Duodenal mucosa (tissue), 2 donors: ENCODE results near the gene TSR3.
A peak's percentile ranks its signal among the peaks of the same experiment; 100 is the strongest.

Source experiments
- H3K27ac ChIP-seq: one replicate; pipeline ENCODE4 v1.7.0; 2013; ENCODE audit warnings: low read depth, low read length
- H3K27me3 ChIP-seq, 2 donors: one replicate each; pipeline ENCODE4 v1.7.0; 2013; ENCODE audit warnings: low read length in 2 of 2, control low read depth in 1 of 2; ENCODE audit not compliant: insufficient read depth in 2 of 2, control insufficient read depth in 1 of 2
- H3K36me3 ChIP-seq, 2 donors: one replicate each; pipeline ENCODE4 v1.7.0; 2013; ENCODE audit warnings: low read length in 2 of 2, control low read depth in 1 of 2; ENCODE audit not compliant: insufficient read depth in 2 of 2, control insufficient read depth in 1 of 2
- H3K4me1 ChIP-seq, 2 donors: one replicate each; pipeline ENCODE4 v1.7.0; 2013; ENCODE audit warnings: low read length in 2 of 2, control low read depth in 1 of 2; ENCODE audit not compliant: insufficient read depth in 2 of 2, control insufficient read depth in 1 of 2
- H3K4me3 ChIP-seq, 2 donors: one replicate each; pipeline ENCODE4 v1.7.0; 2013; ENCODE audit warnings: low read length in 2 of 2, low read depth in 1 of 2
- H3K9ac ChIP-seq, 2 donors: one replicate each; pipeline ENCODE4 v1.7.0; 2013; ENCODE audit warnings: low read length in 2 of 2, low read depth in 1 of 2
- H3K9me3 ChIP-seq, 2 donors: one replicate each; pipeline ENCODE4 v1.7.0; 2013; ENCODE audit warnings: low read length in 2 of 2, control low read depth in 1 of 2; ENCODE audit not compliant: control insufficient read depth in 1 of 2

Gene TSR3

DNA sequence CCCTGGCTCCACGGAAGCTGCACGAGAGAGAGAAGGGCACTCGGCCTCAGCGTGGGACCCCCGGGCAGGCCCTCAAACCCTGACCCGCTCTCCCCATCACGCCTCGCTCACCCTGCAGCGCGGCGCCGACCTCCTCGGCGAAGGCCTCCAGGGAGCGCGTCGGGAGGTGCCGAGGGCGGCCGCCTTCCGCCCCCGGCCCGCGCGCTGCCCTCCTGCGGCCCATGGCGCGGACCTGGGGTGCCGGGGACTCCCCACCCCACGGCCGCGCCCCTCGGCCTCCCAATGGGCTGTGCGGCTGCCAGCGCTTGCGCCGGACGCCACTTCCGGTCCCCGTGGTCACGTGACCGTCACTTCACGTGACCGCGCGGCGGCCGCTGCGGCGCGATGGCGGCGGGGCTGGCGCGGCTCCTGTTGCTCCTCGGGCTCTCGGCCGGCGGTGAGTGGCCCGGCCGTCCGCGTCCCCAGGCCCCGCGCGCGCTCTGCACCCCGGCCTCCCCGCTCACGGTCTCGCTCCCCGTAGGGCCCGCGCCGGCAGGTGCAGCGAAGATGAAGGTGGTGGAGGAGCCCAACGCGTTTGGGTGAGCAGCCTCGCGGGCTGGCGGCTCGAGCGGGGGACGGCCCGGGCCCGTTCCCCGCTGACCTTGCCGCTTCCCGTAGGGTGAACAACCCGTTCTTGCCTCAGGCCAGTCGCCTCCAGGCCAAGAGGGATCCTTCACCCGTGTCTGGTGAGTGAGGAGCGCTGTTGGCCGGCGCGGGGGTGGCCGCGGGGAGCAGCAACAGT is at the start of gene TSR3, which contains the start of gene GNPTG:
Gene TSR3 (minus strand): TSS at position 297 of the 781 bp plus-strand sequence. CDS start 74 bp downstream, at position 223.
Gene GNPTG (plus strand): TSS at position 350 of the 781 bp plus-strand sequence. CDS start 35 bp downstream, at position 385.
- Histone ChIP-seq H3K9ac (peak within 1 kb of the TSS; percentile 73 to 88), H3K9me3 (no peaks in the 10 kb centered on the region), H3K27ac (no peak within 1 kb of the TSS), H3K4me1 (peaks cover 16 to 32% of the 10 kb centered on the region in 2 donors), H3K4me3 (peak within 1 kb of the TSS; percentile 90 to 93), H3K27me3 (no peaks in the 10 kb centered on the region), H3K36me3 (peaks cover 0 to 26% of the 10 kb centered on the region in 2 donors)

DNA sequence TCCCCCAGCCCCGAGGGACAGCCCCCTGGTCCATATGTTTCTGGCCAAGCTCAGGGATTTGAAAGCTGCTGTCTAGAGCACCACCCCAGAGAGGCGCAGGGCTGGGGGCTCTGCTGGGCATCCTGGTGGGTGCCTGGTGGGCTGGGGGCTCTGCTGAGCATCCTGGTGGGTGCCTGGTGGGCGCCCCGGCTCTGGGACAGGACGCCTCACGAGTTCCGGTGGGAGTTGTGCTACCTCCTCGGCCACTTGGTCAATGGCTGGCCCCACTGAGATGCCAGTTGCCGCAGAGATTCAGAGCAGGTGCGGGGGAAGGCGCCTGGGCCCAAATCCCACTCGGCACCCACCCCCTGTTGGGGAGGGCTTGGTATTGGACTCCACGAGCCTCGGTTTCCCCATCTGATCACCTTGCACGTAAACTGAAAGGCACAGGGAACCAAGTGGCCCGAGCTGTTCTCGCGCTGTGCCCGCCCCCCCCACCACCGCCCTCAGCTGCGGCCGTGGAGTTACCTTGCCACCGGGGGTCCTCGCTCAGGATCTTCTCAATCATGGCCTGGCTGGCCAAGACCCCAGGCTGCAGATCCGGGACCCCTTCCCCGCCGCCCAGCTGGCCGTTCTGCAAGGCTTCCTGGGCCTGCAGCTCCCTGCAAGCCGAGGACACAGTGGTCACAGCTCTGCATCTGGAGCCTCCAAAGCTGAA is 49.5 kb upstream of the TSR3 start:
- H3K36me3 ChIP-seq = peaks cover 7 to 50% of the 10 kb centered on the region in 2 donors
- H3K27ac ChIP-seq = no peak overlapping the region
- H3K9me3 ChIP-seq = no peaks in the 10 kb centered on the region
- H3K9ac ChIP-seq = no peak overlapping the region
- no peaks in the 10 kb centered on the region for H3K27me3 ChIP-seq
- no peaks in the 10 kb centered on the region for H3K4me1 ChIP-seq
- H3K4me3 ChIP-seq = no peak overlapping the region

DNA sequence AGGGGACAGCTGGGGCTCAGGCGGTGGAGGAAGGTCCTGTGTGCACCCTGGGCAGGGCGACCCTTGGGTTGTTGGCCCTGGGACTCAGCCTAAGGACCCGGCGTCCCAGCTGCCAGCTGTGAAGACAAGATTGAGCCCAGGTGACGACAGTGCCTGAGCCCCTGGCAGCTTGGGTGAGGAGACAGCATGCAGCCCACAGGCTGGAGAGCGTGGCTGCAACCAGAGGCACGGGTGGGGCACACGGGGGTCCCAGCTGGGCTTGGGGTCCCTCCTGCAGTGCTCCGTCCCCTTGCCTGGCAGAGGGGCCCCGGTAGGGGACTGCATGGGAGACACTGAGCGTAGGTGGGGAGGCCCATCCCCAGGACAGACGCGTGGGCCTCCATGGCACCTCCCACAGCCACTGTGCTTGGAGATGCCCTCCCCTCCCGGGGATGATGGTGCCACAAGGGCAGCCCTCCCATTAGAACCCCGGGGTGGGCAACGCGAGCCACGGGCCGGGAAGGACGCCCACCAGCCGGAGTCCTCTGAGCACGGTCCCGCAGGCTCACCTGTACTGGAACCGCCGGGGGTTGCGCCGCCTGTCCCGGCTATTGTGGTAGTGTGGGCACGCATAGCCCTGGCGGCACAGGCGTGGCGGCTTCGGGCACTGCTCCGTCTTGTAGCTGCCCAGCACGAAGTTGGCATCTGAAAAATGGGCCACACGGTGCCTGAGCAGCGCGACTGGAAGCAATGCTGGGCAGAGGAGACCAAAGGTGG is 47.3 kb upstream of the TSR3 start:
- Histone ChIP-seq H3K9ac (no peak overlapping the region), H3K27me3 (no peaks in the 10 kb centered on the region), H3K36me3 (peaks cover 11 to 57% of the 10 kb centered on the region in 2 donors), H3K9me3 (no peaks in the 10 kb centered on the region), H3K4me1 (no peaks in the 10 kb centered on the region), H3K4me3 (no peak overlapping the region), H3K27ac (no peak overlapping the region)

DNA sequence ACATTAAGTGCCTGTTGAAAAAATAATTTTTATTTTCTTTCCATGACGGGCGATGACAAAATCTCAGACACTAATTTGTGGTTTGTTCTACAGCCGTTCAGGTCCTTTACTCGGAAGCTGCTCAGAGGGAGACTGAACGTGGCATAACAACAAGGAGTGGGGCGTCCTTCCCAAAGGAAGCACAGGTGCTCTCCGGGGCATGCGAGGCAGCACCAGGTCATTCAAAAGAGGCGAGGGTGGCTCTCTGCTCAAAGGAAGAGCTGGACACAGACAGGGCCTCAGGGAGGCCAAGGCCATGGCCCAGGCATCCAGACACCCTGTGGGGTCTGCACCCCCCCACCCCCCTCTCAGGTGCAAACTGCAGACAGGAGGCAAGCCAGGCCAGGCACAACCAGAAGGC is 46.7 kb upstream of the TSR3 start:
- Histone ChIP-seq H3K27me3 (no peaks in the 10 kb centered on the region), H3K4me3 (no peak overlapping the region), H3K4me1 (no peaks in the 10 kb centered on the region), H3K27ac (no peak overlapping the region), H3K9ac (no peak overlapping the region), H3K9me3 (no peaks in the 10 kb centered on the region), H3K36me3 (peaks cover 10 to 60% of the 10 kb centered on the region in 2 donors)

DNA sequence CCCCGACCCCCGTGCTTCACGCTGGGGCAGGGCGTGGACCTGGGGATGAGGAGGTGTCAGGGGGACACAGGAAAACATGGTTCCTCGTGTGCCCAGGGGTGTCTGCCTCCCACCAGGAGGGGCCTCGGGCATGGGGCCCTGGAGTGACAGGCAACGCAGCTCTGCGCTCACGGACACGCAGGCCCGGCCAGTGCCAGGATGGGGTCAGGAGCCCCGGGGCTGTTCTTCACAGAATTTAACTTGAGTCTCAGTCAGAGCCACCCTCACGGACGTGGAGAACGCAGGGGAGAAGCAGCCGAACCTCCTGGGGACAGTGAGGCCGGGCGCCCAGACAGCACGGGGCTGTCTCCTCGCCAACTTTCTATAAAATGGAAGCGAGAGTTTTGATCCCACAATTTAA is 46.1 kb upstream of the TSR3 start:
- no peaks in the 10 kb centered on the region for H3K27me3 ChIP-seq
- H3K9ac ChIP-seq = no peak overlapping the region
- no peak overlapping the region for H3K4me3 ChIP-seq
- H3K36me3 ChIP-seq = peaks cover 11 to 61% of the 10 kb centered on the region in 2 donors
- no peaks in the 10 kb centered on the region for H3K4me1 ChIP-seq
- H3K9me3 ChIP-seq = no peaks in the 10 kb centered on the region
- no peak overlapping the region for H3K27ac ChIP-seq

DNA sequence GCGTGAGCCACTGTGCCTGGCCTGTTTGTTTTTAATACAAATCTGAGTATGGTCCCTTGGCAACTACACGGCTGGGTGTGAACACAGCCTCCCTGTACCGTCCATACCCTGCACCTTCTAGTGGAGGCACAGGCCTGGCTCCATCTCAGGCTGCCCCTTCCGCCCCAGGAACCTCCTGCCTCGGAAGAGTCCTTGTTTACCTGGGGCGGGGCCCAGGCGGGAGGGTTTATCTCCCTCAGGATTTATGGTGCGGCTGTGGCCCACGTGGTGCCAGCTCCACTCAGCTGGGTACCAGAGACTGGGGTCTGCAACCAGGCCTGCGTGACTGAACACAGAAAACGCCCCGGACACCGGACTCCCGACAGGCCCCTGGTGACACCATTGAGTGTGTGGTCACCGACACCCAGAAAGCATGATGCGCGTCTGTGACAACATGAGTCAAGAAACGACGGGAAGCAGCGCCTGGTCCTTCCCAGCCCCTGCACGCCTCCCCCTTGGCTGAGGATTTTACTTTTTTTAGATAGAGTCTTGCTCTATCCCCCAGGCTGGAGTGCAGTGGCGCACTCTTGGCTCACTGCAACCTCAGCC is 43.9 kb upstream of the TSR3 start:
- no peak overlapping the region for H3K4me3 ChIP-seq
- H3K27me3 ChIP-seq = no peaks in the 10 kb centered on the region
- H3K36me3 ChIP-seq = peaks cover 11 to 54% of the 10 kb centered on the region in 2 donors
- no peaks in the 10 kb centered on the region for H3K9me3 ChIP-seq
- H3K9ac ChIP-seq = no peak overlapping the region
- no peak overlapping the region for H3K27ac ChIP-seq
- H3K4me1 ChIP-seq = no peaks in the 10 kb centered on the region

DNA sequence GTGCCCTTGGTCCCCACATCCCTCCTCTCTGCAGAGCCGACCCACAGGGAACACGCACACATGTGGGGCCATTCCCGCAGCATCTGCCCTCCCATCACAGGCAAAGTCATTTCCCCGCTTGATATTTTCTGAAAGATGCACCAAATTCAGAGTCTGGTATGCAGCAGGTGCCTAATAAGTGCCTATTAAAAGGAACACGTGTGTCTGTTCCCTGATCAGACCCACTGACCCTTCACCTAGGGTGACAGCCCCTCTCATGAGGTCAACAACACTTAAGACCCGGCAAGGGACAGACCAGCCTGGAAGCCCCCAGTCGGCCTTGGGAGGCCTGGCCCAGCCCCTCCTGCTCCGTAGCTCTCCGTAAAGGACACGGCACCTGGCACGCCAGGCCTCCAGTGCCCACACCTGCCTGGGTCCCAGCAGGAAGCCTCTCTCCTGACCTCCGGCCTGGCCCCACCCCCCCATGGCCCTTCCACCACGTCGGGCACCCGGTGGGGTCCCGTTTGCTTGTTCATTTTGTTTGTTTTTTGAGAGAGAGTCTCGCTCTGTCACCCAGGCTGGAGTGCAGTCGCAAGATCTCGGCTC is 42.8 kb upstream of the TSR3 start:
- no peaks in the 10 kb centered on the region for H3K4me1 ChIP-seq
- no peak overlapping the region for H3K4me3 ChIP-seq
- no peaks in the 10 kb centered on the region for H3K27me3 ChIP-seq
- peaks cover 15 to 60% of the 10 kb centered on the region in 2 donors for H3K36me3 ChIP-seq
- H3K9me3 ChIP-seq = no peaks in the 10 kb centered on the region
- no peak overlapping the region for H3K9ac ChIP-seq
- H3K27ac ChIP-seq = no peak overlapping the region

DNA sequence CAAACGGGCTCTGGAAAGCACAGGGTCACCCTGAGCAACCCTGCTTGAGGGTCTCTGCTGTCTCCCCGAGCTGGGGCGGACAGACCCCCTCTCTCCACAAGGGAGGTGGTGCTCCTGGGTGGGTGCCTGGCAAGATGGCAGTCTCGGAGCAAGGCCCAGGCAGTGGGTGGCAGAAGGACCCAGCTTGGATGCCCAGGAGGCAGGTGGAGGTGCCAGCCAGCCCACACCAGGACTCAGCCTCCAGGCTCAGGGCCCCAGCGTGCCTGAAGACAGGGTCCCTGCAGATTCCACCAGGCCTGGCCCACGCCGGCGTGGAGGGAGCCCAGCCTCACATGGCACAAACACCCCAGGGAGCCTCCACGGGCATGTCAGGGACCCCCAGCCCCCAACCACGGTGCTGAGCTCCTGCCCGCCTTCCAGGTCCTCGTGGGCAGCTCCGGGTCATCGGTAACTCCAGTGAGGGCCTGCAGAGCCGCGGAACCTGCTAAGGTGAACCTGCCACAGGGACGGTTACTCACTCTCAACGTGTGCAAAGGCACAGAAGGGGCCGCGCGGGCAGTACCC is 42.0 kb upstream of the TSR3 start:
- no peaks in the 10 kb centered on the region for H3K27me3 ChIP-seq
- no peak overlapping the region for H3K27ac ChIP-seq
- no peaks in the 10 kb centered on the region for H3K4me1 ChIP-seq
- H3K9ac ChIP-seq = no peak overlapping the region
- H3K4me3 ChIP-seq = no peak overlapping the region
- peaks cover 17 to 57% of the 10 kb centered on the region in 2 donors for H3K36me3 ChIP-seq
- H3K9me3 ChIP-seq = no peaks in the 10 kb centered on the region

DNA sequence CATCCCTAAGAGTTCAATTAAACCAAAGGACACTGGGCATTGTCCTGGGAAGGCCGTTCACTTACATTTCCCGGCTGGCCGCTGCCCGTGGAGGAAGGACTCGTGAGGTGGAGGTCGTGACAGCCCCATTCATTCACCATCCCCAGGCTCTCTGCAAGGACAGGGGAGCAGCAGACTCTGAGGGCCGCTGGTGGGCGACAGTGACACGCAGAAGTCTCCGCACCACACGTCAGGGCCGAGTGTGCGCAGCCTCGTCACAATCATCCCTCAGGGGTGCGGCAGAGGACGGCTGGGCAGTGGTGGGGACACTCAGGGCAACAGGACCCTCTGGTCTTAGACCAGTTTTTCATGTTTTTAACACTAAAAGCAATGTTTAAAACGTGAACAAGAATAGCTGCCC is 41.1 kb upstream of the TSR3 start:
- Histone ChIP-seq H3K27ac (no peak overlapping the region), H3K36me3 (peaks cover 17 to 59% of the 10 kb centered on the region in 2 donors), H3K4me3 (no peak overlapping the region), H3K4me1 (no peaks in the 10 kb centered on the region), H3K9me3 (no peaks in the 10 kb centered on the region), H3K9ac (no peak overlapping the region), H3K27me3 (no peaks in the 10 kb centered on the region)
